ENCODE results near the gene WNT7B.

The WNT7B gene

DNA sequence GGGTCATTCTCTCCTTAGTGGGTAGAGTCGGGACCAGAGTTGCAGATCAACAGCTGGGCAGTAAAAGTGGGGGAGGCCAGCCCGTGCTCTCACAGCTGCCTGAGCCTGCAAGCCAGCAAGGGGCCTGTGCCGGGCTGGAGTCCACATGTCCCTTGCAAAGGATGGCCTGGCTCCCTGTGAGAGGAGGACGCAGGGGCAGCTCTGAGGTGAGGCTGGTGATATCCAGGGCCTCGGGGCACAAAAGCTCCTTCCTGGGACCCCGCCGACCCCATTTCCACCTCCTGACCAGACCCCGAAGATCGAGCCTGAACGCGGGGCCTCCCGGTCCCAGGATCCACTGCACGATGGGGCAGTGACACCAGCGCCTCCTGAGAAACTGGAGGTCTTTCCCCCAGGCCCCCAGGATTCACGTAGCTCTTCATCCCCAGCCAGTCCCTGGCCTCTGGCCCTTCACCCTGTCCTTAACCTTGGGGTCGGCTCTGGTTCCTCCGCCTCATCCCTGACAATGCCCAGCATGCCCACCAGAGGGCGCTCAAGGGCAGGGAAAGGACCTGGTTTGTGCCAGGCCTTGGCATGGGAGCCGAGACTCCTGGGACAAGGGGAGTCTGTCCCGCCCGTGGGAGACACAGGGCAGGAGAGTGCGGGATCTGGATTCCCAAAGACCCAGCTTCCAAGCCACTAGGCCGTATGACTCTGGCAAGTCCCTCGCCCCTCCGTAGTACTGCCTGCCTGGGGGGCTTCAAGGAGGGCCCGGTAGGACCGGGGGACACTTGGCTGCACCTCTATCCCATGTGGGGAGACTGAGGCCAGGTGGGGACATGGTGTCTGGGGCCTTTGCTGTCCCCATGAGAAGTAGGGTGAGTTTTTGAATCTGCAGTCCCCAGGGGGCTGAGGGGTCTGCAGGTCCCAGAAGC, 17.8 kb upstream of the WNT7B start:
- no peak for DNase-seq

GRCh38 chr22:45993841-45994240, 16.9 kb upstream of the WNT7B start:
- DNase-seq, result no peak

- no peak for DNase-seq
Measured at GRCh38 chr22:45993143-45993692, 16.3 kb upstream of the WNT7B start.

DNA sequence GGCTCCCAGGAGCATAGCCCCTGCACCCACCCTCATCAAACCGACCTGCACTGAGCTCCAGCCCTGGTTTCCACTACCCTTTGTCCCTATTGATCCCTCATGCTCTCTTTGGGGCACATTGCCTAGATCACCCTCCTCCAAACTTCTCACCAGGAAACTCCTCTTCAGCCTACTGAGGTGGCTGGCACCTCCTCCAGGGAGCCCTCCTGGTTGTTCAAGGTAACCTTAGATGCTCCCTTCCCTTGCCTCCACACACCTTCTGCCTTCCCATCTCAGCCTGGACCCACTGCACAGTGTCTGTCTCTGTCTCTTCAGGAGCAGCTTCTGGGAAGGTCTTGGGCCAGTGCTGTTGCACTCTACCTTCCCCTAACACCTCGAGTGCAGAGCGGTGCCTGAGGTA, 15.8 kb upstream of the WNT7B start:
- DNase-seq, result no peak

DNA sequence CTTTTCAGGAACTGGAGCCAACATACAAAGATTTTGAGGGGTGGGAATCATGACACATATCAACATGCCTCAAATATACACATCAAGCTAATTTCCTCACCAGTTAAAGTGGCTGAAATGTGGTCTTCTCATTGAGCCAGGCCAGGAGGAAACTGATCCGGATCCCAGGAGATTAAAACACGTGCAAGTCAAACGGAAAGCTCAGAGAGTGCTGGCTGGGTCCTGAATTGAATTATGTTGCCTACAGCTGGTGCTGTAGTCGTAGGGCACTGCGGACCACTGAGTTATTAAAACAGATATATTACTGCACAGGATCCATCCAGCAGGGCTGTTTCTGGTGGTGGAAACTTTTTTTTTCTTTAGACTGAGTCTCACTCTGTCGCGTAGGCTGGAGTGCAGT, 14.1 kb upstream of the WNT7B start:
- no peak for DNase-seq

GRCh38 chr22:45987136-45987861, 10.3 kb upstream of the WNT7B start:
- no peak for DNase-seq

GRCh38 chr22:45984316-45984916, 7.5 kb upstream of the WNT7B start:
- DNase-seq, result no peak

- no peak for DNase-seq
Measured at GRCh38 chr22:45983797-45984196, 6.8 kb upstream of the WNT7B start.

DNA sequence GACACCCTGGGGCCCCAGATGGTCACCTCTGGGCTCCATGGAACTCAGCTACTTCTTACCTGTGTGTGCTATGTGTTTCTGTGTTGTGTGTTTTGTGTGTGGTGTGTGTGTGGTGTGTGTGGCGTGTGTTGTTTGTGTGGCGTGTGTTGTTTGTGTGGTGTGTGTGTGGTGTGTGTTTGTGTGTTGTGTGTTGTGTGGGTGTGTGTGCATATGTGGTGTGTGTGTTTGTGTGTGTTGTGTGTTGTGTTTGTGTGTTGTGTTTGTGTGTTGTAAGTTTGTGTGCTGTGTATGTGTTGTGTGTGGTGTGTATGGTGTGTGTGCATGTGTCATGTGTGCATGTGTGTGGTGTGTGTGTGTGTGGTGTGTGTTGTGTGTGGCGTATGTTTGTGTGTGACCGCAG, 3.8 kb upstream of the WNT7B start:
- no peak for DNase-seq

DNA sequence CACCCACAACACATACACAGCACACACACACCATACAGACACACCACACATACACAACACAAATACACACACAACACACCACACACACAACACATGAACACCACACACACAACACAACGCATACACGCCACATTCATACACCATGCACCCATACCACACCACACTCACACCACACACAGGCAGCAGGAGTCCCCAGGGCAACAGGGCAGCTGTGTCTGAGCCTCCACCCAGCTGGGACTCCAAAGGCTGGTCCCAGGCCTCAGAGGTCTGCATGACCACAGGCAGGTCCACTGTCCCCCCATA, 3.3 kb upstream of the WNT7B start:
- no peak for DNase-seq

DNA sequence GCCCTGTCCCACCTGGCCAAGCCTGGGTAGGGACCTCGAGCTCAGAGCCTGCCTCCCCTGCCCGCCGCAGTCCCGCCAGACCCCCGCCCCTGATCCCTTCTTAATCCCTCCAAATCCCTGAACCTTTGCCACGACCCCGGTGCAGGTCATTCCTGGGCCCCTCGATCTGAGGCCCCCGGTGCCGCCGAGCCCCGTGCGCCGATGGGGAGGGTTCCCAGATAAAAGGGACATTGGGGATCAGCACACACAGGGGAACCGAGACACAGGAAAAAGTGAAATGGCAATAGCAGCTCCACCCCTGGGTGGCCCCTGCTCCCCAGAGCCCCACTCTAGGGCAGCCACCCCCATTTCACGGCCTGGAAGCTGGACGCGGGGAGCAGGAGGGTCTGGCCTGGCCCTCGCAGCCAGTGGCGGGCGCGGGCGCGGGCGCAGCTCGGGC, 1.3 kb upstream of the WNT7B start:
- DNase-seq, result peak; percentile 39

DNA sequence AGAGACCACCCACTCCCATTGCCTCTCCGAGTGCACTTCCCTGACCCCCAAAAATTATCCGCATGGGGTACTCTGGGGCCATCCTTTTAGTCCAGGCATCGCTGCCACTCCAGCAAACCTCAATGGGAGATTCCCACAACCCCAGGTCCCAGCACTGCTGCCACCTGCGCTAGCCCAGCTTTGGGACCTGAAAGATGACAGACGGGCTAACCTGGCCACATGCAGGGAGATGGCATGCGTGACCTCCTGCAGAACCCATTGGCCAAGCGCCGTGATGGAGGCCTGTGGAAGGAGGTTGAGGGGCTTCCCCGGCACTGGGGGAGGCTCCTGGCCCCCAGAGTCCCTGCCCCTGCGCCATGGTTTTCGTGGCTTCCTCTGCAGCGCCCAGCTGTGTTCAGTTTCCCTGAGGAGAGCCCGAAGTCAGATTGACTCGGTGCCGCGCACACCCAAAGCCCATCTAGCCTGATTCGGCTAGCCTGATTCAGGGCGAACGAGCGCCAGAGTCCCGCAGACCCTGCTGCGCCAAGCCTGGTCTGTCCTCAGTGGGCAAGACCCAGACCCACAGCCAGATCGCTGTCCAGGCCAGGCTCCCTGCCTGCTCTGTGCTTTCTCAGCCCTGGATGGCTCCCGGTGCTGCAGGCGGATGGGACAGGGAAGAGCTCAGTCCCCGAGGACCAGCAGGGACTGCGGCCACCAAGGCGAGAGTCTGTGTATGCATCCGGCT, 751 bp upstream of the WNT7B start:
- DNase-seq, result no peak

GRCh38 chr22:45976254-45977002, 534 bp downstream of the WNT7B start:
- DNase-seq, result no peak

DNA sequence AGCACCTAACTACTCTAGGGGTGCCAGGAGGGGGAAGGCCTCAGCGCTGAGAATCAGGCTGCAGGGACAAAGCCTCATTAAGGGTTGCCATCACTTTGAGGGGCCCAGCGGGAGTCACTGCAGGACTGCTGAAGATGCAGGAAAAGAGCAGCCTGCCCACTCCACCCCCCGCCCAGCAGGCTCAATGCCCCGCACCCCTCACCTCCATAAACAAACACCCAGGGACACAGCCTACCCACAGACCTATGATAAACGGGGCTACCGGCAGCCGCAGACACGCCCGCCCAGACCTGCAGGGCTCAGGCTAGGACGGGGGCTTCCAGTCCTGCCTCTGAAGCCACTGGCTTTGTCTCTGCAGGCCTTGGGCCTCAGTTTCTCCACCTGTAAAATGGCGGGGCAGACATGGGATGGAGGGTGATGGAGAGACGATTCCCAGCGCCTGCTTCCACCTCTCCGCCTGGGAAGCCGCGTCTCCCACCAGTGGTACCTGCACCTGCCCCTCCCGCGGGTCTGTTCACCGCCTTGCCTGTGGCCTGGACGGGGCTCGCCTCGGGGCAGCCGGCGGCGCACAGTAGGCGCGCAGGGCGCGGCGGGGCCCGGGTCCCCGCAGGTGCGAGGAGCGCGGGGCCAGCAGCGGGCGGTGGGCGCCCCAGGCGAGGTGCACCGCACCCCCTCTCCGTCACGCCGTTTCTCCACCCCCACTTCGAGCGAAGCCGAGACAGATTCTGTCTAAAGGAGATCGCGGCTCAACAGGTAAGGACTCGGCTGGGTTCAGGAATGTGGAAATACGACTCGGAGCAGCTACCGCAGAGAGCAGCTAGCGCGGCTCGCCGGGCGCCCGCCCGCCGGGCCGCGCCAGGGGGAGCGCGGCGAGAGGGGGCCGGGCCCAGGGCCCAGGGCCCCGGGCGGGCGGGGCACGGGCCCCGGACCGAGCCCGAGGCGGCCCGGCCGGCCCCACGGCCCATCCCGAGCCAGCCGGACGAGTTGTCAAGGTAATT, 1.5 kb downstream of the WNT7B start:
- DNase-seq, result no peak

DNA sequence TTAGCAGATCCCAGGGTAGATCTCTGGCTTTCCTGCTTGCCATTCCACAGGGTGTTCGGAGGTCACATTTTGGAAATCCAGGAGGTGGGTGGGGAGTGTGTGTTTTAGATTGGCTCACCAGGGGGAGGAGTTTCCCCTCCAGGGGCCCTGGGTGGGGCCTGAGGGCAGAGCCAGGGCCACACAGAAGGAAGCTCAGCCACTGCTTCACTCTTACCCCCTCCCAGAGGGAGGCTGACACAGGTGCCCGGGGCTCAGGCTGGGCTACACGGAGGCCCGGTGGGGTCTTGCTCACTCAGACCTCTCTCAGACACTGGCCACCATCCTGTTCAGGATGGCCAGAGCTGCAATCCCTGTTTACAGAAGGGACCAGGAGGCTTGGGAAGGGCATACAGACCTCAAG, 2.5 kb downstream of the WNT7B start:
- DNase-seq, result no peak

DNA sequence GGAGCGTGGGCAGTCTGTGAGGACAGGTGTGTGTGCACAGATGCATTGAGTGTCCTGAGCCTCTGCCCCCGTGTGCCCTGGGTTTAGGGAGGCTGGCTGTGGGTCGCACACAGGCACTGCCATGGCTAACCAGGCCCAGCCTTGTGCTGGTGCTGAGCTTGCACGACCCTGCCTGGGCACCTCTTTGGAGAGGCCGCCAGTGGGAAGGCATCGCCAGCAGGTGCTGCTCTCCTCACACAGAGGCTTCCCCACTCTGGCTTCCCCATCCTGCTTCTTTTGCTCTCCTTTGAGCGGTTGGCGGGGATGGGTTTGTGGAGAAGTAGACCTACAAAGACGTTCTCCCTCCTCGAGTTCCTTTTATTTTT, 4.1 kb downstream of the WNT7B start:
- DNase-seq, result no peak

- DNase-seq, result no peak
Measured at GRCh38 chr22:45972091-45972888, 4.7 kb downstream of the WNT7B start.

DNA sequence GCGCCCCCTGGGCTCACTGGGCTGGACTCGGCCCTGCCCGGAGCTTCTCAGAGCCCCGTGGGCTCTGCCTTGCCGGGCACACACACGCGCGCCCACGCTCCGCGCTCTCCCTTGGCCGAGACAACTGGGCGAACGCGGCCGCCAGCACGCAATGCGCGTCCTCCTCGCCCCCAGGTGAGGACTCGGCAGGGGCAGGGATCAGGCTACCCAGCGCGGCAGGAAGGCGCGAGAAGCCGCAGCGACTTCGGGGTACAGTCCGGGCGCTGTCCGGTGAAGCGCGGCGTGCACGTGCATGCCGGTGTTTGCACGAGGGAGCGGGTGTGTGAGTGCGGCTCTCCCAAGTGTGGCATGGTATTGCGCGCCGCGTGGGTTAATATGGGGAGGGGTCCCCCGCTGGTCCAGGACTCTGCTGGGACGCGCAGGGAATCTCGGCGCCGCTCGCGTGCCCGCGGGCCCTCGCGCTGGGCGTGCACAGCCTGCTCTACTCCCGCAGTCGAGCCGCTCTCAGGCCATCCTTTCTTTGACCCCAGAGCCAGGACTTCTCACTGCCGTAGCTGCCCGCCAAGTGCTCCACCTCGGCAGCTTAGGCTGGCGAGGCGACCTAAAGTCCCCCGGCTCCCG, 5.4 kb downstream of the WNT7B start:
- DNase-seq, result no peak

- no peak for DNase-seq
Measured at GRCh38 chr22:45970705-45971407, 6.1 kb downstream of the WNT7B start.
